AG04449 (cell line): ENCODE data around the gene TIMMDC1.

Experiments used
- CTCF ChIA-PET: fragments of 350-600 bp; formaldehyde crosslinking; extraction: SDS; loops from one replicate; lab custom pipeline; 2021; ENCODE audit warnings: antibody characterized with exemption; lab: Yijun Ruan, JAX
- POLR2A ChIA-PET: fragments of 400-600, 350-600 bp; formaldehyde crosslinking; extraction: SDS; loops from one replicate; lab custom pipeline; 2020; ENCODE audit warnings: antibody characterized with exemption, inconsistent platforms; lab: Yijun Ruan, JAX
- DNase-seq: peaks from one replicate; pipeline ENCODE4 v3.0.0-alpha.2; 2010; ENCODE audit warnings: low read depth, low spot score
- H3K4me3 ChIP-seq: 2 replicates; pipeline ENCODE4 v1.5.1; 2011; ENCODE audit warnings: low read depth, mild to moderate bottlenecking, control low read depth, low read length
- TF ChIP-seq, protein P1 (sequence below): IDR thresholded peaks from one replicate; pipeline ENCODE4 v1.5.1; 2011; ENCODE audit warnings: mild to moderate bottlenecking, moderate library complexity, low read length, control low read depth, inconsistent platforms; ENCODE audit not compliant: insufficient read depth; ENCODE audit errors: missing control alignments

The TIMMDC1 gene, protein sequence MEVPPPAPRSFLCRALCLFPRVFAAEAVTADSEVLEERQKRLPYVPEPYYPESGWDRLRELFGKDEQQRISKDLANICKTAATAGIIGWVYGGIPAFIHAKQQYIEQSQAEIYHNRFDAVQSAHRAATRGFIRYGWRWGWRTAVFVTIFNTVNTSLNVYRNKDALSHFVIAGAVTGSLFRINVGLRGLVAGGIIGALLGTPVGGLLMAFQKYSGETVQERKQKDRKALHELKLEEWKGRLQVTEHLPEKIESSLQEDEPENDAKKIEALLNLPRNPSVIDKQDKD

DNA sequence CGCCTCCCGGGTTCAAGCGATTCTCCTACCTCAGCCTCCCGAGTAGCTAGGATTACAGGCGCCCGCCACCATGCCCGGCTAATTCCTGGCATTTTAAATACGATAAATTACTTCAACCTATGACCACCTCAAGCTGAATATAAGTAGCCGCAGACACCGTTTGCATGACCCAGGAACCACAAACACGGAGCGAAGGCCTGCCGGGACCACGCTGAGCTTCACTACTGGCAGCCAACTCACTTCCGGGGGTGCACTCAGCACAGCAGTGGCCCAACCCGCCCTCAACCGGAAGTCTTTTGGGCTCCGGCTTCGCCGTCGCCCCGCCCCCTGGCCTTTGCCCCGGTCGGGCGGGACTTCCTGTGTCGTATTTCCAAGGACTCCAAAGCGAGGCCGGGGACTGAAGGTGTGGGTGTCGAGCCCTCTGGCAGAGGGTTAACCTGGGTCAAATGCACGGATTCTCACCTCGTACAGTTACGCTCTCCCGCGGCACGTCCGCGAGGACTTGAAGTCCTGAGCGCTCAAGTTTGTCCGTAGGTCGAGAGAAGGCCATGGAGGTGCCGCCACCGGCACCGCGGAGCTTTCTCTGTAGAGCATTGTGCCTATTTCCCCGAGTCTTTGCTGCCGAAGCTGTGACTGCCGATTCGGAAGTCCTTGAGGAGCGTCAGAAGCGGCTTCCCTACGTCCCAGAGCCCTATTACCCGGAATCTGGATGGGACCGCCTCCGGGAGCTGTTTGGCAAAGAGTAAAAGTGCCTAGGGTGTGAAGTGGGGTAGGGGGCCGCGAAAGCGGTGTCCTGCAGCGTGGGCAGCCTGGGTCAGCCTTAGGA, at the start of gene TIMMDC1:
Gene TIMMDC1 (plus strand): TSS at position 362 of the 826 bp plus-strand sequence. CDS start 187 bp downstream, at position 549.
- POLR2A ChIA-PET: interaction anchor here (0.8 to 2.0 kb wide), 6 partner anchors 27 to 257 kb away, joined by 3 to 14 read pairs (median 4); partner anchors contain the start of genes B4GALT4 and TMEM39A
- CTCF ChIA-PET: interaction anchor here (0.9 to 2.8 kb wide), 5 partner anchors 10 to 183 kb away, joined by 3 to 11 read pairs (median 3); partner anchors contain the start of gene TMEM39A
- TF ChIP-seq, protein P1, sequence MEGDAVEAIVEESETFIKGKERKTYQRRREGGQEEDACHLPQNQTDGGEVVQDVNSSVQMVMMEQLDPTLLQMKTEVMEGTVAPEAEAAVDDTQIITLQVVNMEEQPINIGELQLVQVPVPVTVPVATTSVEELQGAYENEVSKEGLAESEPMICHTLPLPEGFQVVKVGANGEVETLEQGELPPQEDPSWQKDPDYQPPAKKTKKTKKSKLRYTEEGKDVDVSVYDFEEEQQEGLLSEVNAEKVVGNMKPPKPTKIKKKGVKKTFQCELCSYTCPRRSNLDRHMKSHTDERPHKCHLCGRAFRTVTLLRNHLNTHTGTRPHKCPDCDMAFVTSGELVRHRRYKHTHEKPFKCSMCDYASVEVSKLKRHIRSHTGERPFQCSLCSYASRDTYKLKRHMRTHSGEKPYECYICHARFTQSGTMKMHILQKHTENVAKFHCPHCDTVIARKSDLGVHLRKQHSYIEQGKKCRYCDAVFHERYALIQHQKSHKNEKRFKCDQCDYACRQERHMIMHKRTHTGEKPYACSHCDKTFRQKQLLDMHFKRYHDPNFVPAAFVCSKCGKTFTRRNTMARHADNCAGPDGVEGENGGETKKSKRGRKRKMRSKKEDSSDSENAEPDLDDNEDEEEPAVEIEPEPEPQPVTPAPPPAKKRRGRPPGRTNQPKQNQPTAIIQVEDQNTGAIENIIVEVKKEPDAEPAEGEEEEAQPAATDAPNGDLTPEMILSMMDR: no peak
- peak; percentile 80 for DNase-seq
- H3K4me3 ChIP-seq: peak within 1 kb of the TSS; percentile 98

DNA sequence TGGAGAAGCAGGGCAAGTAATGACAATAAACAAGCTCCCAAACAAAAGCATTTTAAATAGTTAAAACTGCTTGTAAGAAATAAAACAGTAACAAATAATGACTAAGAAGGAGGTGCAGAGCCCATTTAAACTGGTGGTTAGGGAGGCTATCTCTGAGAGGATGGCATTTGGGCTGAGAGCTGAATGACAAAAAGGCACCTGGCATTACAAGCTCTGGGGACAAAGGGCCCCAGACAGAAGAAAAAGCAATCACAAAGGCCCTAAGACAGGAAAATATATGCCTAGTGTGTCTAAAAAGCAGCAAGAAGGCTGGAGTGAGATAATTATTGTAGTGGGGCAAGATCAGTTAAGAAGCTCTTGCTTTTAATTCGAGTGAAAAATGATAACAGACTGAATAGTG, 44.5 kb upstream of the TIMMDC1 start:
- no peak for DNase-seq
- CTCF ChIA-PET: interaction anchor here (0.9 kb wide), 2 partner anchors 14 to 18 kb away, joined by 3 to 5 read pairs; no protein-coding TSS in a partner anchor
- no peak overlapping the region for H3K4me3 ChIP-seq
- POLR2A ChIA-PET: no interaction called here
- TF ChIP-seq, protein P1: no peak

DNA sequence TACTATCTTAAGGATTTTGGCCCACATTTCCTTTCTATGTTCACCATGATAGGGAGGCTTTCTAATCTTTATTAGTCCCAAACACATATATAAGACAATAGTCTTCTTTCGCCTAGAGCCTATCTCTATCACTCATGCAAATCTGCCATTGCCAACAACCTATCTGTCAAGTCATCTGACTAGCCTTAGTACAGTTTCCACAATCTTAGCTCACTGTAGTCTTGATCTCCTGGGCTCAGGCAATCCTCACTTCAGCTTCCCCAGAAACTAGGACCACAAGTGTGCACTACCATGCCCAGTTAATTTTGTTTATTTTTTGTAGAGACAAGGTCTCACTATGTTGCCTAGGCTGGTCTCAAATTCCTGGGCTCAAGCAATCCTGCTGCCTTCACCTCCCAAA, 41.9 kb upstream of the TIMMDC1 start:
- CTCF ChIA-PET: interaction anchor here (2.7 kb wide), 1 partner anchor 225 kb away, joined by 9 read pairs; no protein-coding TSS in a partner anchor

DNA sequence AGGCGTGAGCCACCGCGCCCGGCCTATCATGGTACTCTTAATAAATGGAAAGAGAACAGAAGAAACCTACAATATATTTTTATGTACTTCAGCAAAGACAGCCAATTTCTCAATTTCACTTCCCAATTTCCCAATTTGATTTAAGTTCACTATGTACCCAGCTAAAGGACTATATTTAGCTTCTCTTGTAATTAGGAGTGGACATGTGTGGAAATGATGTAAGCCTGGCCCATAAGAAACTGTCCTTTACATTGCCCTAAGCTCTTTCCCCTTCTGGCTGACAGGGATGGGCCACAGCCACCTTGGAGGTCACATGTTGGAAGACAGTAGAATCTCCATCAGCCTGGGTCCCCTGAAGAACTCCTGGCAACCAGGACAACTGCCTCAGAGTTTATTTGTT, 41.1 kb upstream of the TIMMDC1 start:
- ChIA-PET CTCF (interaction anchor here (1.1 to 2.7 kb wide), 2 partner anchors 12 to 224 kb away, joined by 3 to 9 read pairs; no protein-coding TSS in a partner anchor), POLR2A (no interaction called here)
- TF ChIP-seq, protein P1: no peak
- H3K4me3 ChIP-seq: no peak overlapping the region
- no peak for DNase-seq

More for the DNA sequence above, 41.9 kb upstream of the TIMMDC1 start:
- POLR2A ChIA-PET: no interaction called here
- no peak overlapping the region for H3K4me3 ChIP-seq
- DNase-seq: no peak
- TF ChIP-seq, protein P1: no peak

DNA sequence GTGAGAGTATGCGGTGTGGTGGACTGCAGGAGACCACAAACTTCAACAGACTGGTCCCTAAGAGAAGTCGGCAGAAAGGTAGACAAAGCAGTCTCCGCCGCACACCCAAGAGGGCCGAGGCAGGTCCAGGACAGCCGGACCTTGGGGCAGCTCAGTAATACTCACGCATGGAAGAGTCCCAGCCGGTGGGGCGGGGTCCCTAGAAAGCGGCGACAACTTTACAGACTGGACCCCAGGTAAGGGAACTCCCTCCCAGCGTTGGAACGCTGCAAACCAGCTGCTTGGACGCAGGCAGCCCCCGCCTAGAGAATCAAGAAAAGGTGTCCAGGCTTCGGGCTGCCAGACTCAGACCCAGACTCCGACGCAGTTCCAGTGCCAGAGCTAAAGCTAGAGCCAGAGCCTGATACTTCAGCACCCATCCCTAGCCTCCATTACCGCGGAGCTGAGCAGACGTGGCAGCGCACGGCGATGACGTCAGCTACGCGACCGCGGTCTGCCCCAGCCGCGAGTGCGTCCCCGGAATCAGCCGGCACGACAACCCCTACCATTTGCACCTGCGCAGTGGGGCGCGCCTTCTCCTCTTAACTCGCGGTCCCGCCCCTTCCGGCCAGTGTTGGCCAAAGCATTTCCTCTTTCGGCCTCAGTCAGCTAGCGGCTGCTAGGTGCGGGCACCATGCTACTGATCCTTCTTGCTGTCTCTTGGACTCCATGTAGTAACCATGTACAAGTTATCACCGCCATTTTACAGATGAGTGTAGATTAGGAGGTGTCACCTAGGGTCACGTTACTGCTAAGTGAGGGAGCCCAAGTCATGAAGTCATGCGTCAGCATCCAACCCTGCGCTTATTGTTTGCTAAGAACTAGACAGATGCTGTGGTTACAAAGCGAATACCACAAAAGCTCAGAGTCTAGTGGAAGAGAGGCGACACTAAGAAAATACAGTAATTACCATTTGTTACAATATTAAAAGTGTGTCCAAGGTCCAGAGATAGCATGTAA, 34.9 kb upstream of the TIMMDC1 start, which contains the start of gene TMEM39A:
Gene TMEM39A (minus strand): TSS at position 445 of the 999 bp plus-strand sequence. CDS start 1,541 bp downstream, outside the sequence.
- TF ChIP-seq, protein P1: no peak
- peak within 1 kb of the TSS; percentile 94 for H3K4me3 ChIP-seq
- POLR2A ChIA-PET: interaction anchor here (0.9 to 2.2 kb wide), 5 partner anchors 9 to 631 kb away, joined by 4 to 14 read pairs (median 4); partner anchors contain the start of genes GSK3B and TIMMDC1
- CTCF ChIA-PET: interaction anchor here (0.6 to 4.8 kb wide), 4 partner anchors 16 to 220 kb away, joined by 3 to 38 read pairs (median 3); partner anchors contain the start of gene TIMMDC1
- DNase-seq: peak; percentile 89
